GM12892 (cell line): Measurements from ENCODE around the gene TM9SF2.
"Not testable (repeated sequence)": the region's sequence is repeated elsewhere in the genome, so short reads cannot be mapped to it uniquely, and the experiment has no call there.

Source experiments
- DNase-seq: peaks from one replicate; pipeline ENCODE4 v3.0.0; 2011; ENCODE audit not compliant: insufficient read length
- FAIRE-seq: peaks from 2 replicates; lab custom pipeline; 2011; peaks lifted over from hg19 to GRCh38; lab: Jason Lieb, UNC
- POLR2A ChIP-seq: IDR thresholded peaks from 2 replicates; pipeline ENCODE4 v1.6.1; 2011; ENCODE audit warnings: low read depth, low read length, control low read depth
- POLR2AphosphoS5 ChIP-seq: IDR thresholded peaks from 2 replicates; pipeline ENCODE4 v1.6.1; 2011; ENCODE audit warnings: low read depth, low read length, control low read depth
- TAF1 ChIP-seq: IDR thresholded peaks from 2 replicates; pipeline ENCODE4 v1.6.1; 2011; ENCODE audit warnings: low read depth, mild to moderate bottlenecking, control low read depth, low read length, borderline replicate concordance

The TM9SF2 gene

DNA sequence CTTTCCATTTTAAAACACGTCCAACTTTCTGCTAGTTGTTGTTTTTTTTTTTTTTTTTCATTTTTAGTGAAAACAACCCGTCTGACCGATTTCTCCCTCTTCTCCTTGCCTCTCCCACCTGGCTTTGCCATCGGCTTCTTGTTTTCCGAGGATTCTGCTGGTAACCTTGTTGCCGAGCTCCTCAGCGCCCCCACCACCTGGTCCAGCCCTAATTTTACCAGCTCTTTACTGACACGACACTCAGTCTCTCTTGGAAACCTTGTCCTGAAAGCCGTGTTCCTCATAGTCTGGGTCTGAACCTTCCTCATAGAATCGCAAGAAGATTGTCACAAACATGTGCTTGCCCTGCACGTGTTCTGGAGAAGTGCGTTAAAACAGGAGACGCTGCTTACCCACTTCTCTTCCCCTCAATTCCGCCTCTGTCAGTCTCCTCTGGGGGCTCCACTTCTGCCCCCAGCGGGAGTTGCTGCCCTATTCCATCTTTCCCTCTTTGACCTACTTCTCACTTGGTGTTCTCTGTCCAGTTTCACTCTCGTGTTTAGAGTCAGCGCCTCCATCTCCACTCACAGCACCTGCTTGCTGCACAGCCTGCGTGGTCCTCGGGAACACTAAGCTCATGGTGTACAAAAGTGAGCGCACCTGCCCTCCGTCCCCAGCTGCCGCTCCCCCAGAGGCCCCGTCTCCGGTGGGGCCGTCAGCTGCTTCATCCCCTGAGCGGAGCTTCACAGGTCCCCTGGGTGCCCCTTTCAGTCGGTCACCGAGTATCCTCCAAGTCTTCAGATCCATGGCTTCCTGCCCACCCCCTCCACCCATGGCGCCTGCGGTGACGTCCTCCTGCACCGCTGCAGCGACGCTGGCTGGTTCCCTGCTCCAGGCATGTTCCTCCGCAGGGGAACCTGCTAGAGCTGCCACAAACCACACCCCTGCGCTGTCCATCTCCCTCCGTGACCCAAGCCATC, 65.1 kb downstream of the TM9SF2 start:
- FAIRE-seq, result no peak
- no peak for TF ChIP-seq POLR2AphosphoS5
- TF ChIP-seq POLR2A, result no peak
- TF ChIP-seq TAF1, result no peak
- DNase-seq, result no peak

DNA sequence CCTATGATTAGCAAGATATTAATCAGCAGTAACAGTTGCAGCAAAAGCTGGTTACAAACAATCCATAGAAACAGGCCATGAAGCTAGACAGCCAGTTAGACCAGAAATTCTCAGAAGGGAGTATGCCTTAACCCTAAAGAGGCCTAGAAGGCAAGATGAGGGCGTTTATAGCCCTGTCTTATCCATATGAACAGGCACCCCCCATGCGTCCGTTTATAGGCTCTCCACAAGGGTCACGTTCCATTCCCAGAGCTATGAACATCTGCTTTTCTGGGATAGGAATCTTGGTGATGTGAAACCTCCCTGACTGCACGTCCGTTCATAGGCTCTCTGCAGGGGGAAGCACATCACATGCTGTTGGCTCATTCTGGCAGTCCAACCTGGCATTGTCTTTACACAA, 67.6 kb downstream of the TM9SF2 start:
- not testable (repeated sequence) for FAIRE-seq, DNase-seq

- FAIRE-seq (no peak), DNase-seq (no peak)
- no peak for TF ChIP-seq POLR2A
- no peak for TF ChIP-seq TAF1
These were observed 70.9 kb downstream of the TM9SF2 start for GRCh38 chr13:99572131-99572530.

- no peak for TF ChIP-seq TAF1
- TF ChIP-seq POLR2AphosphoS5, result no peak
- no peak for TF ChIP-seq POLR2A
- FAIRE-seq (no peak), DNase-seq (no peak)
These were observed 71.6 kb downstream of the TM9SF2 start for GRCh38 chr13:99572921-99573320.

- DNase-seq (no peak), FAIRE-seq (no peak)
- TF ChIP-seq TAF1 (no peak), POLR2A (no peak), POLR2AphosphoS5 (no peak)
These were observed 74.3 kb downstream of the TM9SF2 start for GRCh38 chr13:99575376-99576120.

DNA sequence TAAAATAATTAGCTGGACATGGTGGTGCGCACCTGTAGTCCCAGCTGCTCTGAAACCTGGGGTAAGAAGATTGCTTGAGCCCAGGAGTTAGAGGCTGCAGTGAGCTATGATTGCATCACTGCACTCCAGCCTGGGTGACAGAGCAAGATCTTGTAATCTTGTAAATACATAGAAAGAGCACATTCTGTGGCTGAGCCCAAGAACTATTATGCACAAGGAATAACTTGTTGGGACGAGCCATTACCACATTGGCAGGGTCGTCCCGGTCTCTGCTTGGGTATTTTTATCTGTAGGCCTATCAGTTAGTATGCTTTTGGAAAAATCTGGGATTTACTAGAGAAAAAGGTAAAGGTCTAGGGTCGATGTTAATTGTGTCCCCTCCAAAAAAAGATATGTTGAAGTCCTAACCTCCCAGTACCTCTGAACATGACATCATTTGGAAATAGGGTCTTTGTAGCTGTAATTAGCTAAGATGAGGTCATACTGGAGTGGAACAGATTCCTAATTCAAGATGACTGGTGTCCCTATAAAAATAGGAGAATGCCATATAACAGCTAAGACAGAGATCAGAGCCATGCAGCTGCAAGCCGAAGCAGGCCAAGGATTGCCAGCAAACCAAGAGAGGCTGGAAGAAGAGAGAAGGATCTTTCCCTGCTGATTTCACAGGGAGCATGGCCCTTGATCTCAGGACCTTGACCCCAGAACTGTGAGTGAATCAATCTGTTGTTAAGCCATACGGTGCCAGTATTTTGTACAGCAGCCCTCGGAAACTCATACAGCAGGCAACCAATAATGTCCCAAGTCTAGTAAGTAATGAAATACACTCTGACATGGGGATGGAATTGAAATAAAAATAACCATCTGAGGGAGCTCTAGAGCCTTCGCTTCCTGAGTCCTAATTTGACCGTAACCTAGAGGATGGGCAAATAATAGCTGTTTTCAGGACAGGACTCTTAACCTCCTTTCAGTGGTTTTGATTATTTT, 77.0 kb downstream of the TM9SF2 start:
- no peak for DNase-seq
- TF ChIP-seq POLR2A, result no peak
- no peak for TF ChIP-seq TAF1
- TF ChIP-seq POLR2AphosphoS5, result no peak
- FAIRE-seq, result no peak

- DNase-seq (no peak), FAIRE-seq (no peak)
- TF ChIP-seq TAF1 (no peak), POLR2AphosphoS5 (no peak), POLR2A (no peak)
These were observed 79.4 kb downstream of the TM9SF2 start for GRCh38 chr13:99580500-99581268.

DNA sequence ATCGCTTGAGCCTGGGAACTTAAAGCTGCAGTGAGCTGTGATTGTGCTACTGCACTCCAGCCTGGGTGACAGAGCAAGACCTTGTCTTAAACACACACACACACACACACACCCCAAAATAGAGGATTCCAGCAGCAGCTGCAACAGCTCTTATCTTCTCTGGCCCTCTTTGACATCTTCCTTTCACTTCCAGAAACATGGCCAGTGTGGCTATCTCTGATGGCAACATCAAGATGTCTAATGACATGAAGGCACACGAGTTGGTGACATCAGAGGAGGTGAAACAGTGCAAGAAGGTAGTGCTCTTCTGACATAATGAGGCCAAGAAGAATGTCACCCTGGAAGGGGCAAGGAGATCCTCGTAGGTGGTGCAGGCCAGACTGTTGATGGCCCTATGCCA, 81.2 kb downstream of the TM9SF2 start:
- no peak for FAIRE-seq
- TF ChIP-seq TAF1 (no peak), POLR2AphosphoS5 (no peak), POLR2A (no peak)
- DNase-seq, result no peak

- TF ChIP-seq TAF1 (no peak), POLR2A (no peak), POLR2AphosphoS5 (no peak)
- FAIRE-seq (no peak), DNase-seq (no peak)
These were observed 84.3 kb downstream of the TM9SF2 start for GRCh38 chr13:99585609-99586008.

DNA sequence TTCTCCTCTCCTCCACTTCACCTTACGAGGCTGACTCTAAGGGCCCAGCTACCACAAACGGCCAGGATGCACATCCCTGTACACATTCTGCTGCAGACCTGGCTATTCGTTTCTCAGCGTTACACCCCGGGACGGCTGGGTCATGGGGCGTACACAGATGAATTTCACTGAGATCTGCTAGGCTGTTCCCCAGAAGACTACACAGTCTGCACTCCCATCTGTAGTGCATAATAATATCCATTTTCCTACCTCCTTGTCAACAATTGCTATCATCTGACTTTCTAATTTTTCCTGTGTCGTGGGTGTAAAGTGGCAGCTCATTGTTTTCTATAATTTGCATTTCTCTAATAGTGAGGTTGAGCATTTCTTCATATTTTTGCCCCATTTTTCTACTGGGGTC, 85.7 kb downstream of the TM9SF2 start:
- TF ChIP-seq TAF1 (no peak), POLR2A (no peak), POLR2AphosphoS5 (no peak)
- FAIRE-seq (no peak), DNase-seq (no peak)
